HepG2 (cell line): ENCODE data around the gene BICDL1. TPM values are rescaled to one million over a fixed set of nuclear protein-coding genes. Genes with fewer than 3 reads are reported as not detected.
A peak's percentile ranks its signal among the peaks of the same experiment; 100 is the strongest.

ENCODE experiments used
- ATAC-seq: fragments of 200-7000 bp; cut with Tn5 transposase; 3 replicates; pipeline ENCODE4 v1.9.1; 2020; ENCODE audit warnings: mild to moderate bottlenecking, moderate library complexity
- BruUV-seq: library from RNA; stranded (reverse); fragments of 400-500 nt; replicated peaks from 2 replicates; lab custom pipeline; 2021; lab: Mats Ljungman, UMichigan
- CTCF ChIA-PET: fragments of 300-600 bp; formaldehyde crosslinking; extraction: SDS; loops from one replicate; lab custom pipeline; 2021; ENCODE audit warnings: low total read pairs, inconsistent platforms, low intra/inter-chr PET ratio; lab: Yijun Ruan, JAX
- POLR2A ChIA-PET: fragments of 350-600 bp; sonication (Branson Sonifier 250); formaldehyde crosslinking; loops from one replicate; lab custom pipeline; 2020; ENCODE audit warnings: antibody characterized with exemption, inconsistent platforms; lab: Yijun Ruan, JAX
- DNase-seq: peaks from one replicate; pipeline ENCODE4 v3.0.0-alpha.2; 2015; ENCODE audit warnings: low spot score
- FAIRE-seq: peaks from 3 replicates; lab custom pipeline; 2011; peaks lifted over from hg19 to GRCh38; lab: Jason Lieb, UNC
- H2AFZ ChIP-seq: one replicate; pipeline ENCODE4 v1.6.1; 2011; ENCODE audit warnings: low read length, inconsistent platforms
- H3K27ac ChIP-seq: fragments of 300-600 bp; 3 replicates; pipeline ENCODE4 v1.8.0; 2011; ENCODE audit warnings: mixed run types, mild to moderate bottlenecking, mixed read lengths, low read length, inconsistent platforms; ENCODE audit not compliant: insufficient read depth; ENCODE audit errors: extremely low read length
- H3K27me3 ChIP-seq, 2 experiments: fragments of 200-600 bp in 1 of 2; 2 replicates in 1 of 2; 3 replicates in 1 of 2; pipeline versions ENCODE4 v1.6.0 to v1.8.0; 2011; ENCODE audit warnings: low read length in 2 of 2, mild to moderate bottlenecking in 2 of 2, moderate library complexity in 2 of 2, inconsistent platforms in 1 of 2; ENCODE audit not compliant: insufficient read depth in 2 of 2, control insufficient read depth in 1 of 2
- H3K36me3 ChIP-seq, 2 experiments: fragments of 200-600 bp in 1 of 2; replicated peaks in 1 of 2; 2 replicates in 1 of 2; 3 replicates in 1 of 2; pipeline versions ENCODE4 v1.5.1 to v1.8.0; 2011; ENCODE audit warnings: low read length in 2 of 2, inconsistent platforms in 1 of 2; ENCODE audit not compliant: insufficient read depth in 2 of 2, control insufficient read depth in 1 of 2
- H3K4me1 ChIP-seq: 2 replicates; pipeline ENCODE4 v1.5.1; 2012; ENCODE audit warnings: low read length, inconsistent platforms; ENCODE audit not compliant: insufficient read depth
- H3K4me2 ChIP-seq: 2 replicates; pipeline ENCODE4 v1.6.0; 2011; ENCODE audit warnings: low read depth, low read length, inconsistent platforms
- H3K4me3 ChIP-seq, 3 experiments: fragments of 200-600 bp in 1 of 3; sonication (generic), shearing (Covaris generic) in 1 of 3; replicated peaks in 1 of 3; 2 replicates each; pipeline ENCODE4 v1.5.1; 2011 to 2016; ENCODE audit warnings: low read length in 3 of 3, inconsistent platforms in 2 of 3, low read depth in 2 of 3, mild to moderate bottlenecking in 2 of 3, control low read depth in 1 of 3, mixed read lengths in 1 of 3; ENCODE audit not compliant: insufficient read depth in 1 of 3
- H3K79me2 ChIP-seq: one replicate; pipeline ENCODE4 v1.6.1; 2011; ENCODE audit warnings: low read length, inconsistent platforms; ENCODE audit not compliant: insufficient read depth
- H3K9ac ChIP-seq: 2 replicates; pipeline ENCODE4 v1.6.0; 2011; ENCODE audit warnings: mild to moderate bottlenecking, low read depth, low read length, inconsistent platforms; ENCODE audit not compliant: insufficient read depth
- H3K9me3 ChIP-seq: 2 replicates; pipeline ENCODE4 v1.5.1; 2012; ENCODE audit warnings: mild to moderate bottlenecking, low read length
- H4K20me1 ChIP-seq: 2 replicates; pipeline ENCODE4 v1.6.0; 2011; ENCODE audit warnings: inconsistent platforms, mild to moderate bottlenecking, low read length, moderate library complexity; ENCODE audit not compliant: insufficient read depth
- ASH2L ChIP-seq: fragments of 300-600, 200-600 bp; sonication (generic); IDR thresholded peaks from 2 replicates; pipeline ENCODE4 v1.7.0; 2017; ENCODE audit warnings: low read depth, mild to moderate bottlenecking, moderate library complexity, mixed read lengths, low read length; ENCODE audit not compliant: insufficient read length
- MAFF ChIP-seq: IDR thresholded peaks from 2 replicates; pipeline ENCODE4 v1.6.1; 2011; ENCODE audit warnings: low read depth, low read length, improper control_type of control experiment
- MAFK ChIP-seq, 2 experiments: IDR thresholded peaks in 1 of 2; conservative IDR thresholded peaks in 1 of 2; 2 replicates each; pipeline ENCODE4 v1.6.1; 2011; ENCODE audit warnings: improper control_type of control experiment in 2 of 2, low read length in 2 of 2
- MED8 ChIP-seq: sonication (generic); formaldehyde crosslinking; IDR thresholded peaks from 2 replicates; pipeline ENCODE4 v1.8.1; 2023; ENCODE audit warnings: mild to moderate bottlenecking, missing genetic modification reagents; ENCODE audit not compliant: insufficient replicate concordance
- RXRA ChIP-seq: sonication (generic); formaldehyde crosslinking; IDR thresholded peaks from 2 replicates; pipeline ENCODE4 v1.5.1; 2020; ENCODE audit warnings: missing genetic modification reagents
- TCF7L2 ChIP-seq: IDR thresholded peaks from 2 replicates; pipeline ENCODE4 v1.6.1; 2011; ENCODE audit warnings: mild to moderate bottlenecking, low read depth, low read length, moderate library complexity
- ZNF674 ChIP-seq: sonication (generic); formaldehyde crosslinking; IDR thresholded peaks from 2 replicates; pipeline ENCODE4 v1.5.0; 2020; ENCODE audit warnings: low read depth, mild to moderate bottlenecking, missing genetic modification reagents
- ZSCAN31 ChIP-seq: sonication (generic); formaldehyde crosslinking; IDR thresholded peaks from 2 replicates; pipeline ENCODE4 v1.5.0; 2020; ENCODE audit warnings: low read depth, mild to moderate bottlenecking, missing genetic modification reagents
- WGBS: methylation state at CpG from one replicate; pipeline ENCODE4 v1.1.6; 2017; ENCODE audit warnings: low lambda C conversion rate; 5-methylcytosine and 5-hydroxymethylcytosine counted together
- in situ Hi-C: cut with HindIII; loops from 2 replicates; pipeline ENCODE4 v1.10.0; 2017; ENCODE audit warnings: low pct_unique_long_range_greater_than_20kb; ENCODE audit not compliant: extremely low pct_ligation_motif_present
- intact Hi-C: fragments of 100-400 bp; cut with micrococcal nuclease; formaldehyde crosslinking; loops from one replicate; pipeline ENCODE4 v1.10.0; 2022; ENCODE audit not compliant: unreplicated experiment
- polyA plus RNA-seq, 8 experiments: library from polyadenylated mRNA; depleted of rRNA in 3 of 8; stranded (reverse) in 7 of 8; unstranded in 1 of 8; fragments of >200 nt; fragmentation: Illumina TruSeq in 4 of 8; extraction: Trizol in 4 of 8; gene quantifications; 2 replicates each; pipeline versions ENCODE4 v1.2.1 to v1.2.3, GENCODE V29; 2011 to 2016; ENCODE audit warnings: low read depth in 4 of 8, missing spikeins in 1 of 8, mixed read lengths in 1 of 8; ENCODE audit not compliant: insufficient read depth in 1 of 8
- total RNA-seq, 5 experiments: library from RNA; depleted of rRNA; stranded (reverse); fragments of >200 nt; fragmentation: Illumina TruSeq; extraction: Trizol; gene quantifications; 2 replicates each; pipeline ENCODE4 v1.2.3, GENCODE V29; 2016; ENCODE audit warnings: low read depth in 1 of 5
- TF ChIP-seq, protein P1 (sequence below): IDR thresholded peaks from 2 replicates; pipeline ENCODE4 v1.6.1; 2016
- TF ChIP-seq, protein P2 (sequence below): sonication (generic); formaldehyde crosslinking; IDR thresholded peaks from 2 replicates; pipeline ENCODE4 v1.5.1; 2020; ENCODE audit warnings: mild to moderate bottlenecking, missing genetic modification reagents, moderate library complexity
- TF ChIP-seq, protein P3 (sequence below): sonication (generic); IDR thresholded peaks from 2 replicates; pipeline ENCODE4 v1.6.1; 2016; ENCODE audit warnings: low read depth, borderline replicate concordance

Gene BICDL1
- total and polyA plus RNA-seq, 2 of the 13 experiments (the other 11 are each of a cell fraction or from before 2014, with no cell fraction given) = 3.6 to 9.7 TPM

DNA sequence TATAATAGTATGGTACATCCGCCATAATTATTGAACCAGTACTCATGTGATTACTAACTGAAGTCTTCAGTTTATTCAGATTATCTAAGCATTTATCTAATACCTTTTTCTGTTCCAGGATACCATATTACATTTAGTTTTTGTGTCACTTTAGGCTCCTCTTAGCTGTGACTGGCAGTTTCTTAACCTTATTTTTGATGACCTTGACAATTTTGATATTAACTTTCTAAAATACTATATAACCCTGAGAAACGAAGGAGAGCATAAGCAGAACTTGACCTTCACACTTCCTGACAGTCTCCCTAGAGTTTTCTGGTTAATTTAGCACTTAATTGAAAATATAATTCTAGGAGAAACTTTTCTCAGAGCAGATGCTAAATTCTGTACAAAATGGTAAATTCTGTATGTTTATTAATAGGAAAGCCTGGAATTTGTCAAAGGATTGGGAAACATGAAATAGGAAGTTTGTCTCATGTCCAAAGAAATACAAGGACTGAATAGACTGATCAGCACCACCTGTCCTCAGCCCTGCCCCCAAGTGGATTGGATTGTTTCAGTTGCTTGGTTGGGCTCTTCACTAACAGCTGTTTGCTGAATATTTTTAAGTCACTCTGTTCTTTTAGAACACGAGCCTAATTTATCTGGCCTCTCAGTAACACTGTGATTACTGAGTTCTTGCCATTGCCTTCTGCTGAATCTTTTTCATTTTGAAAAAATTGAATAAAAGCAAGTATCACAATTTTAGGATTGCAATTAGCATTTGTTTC, 6.0 kb downstream of the BICDL1 start:
- CTCF ChIA-PET = no interaction called here
- POLR2A ChIA-PET = no interaction called here

DNA sequence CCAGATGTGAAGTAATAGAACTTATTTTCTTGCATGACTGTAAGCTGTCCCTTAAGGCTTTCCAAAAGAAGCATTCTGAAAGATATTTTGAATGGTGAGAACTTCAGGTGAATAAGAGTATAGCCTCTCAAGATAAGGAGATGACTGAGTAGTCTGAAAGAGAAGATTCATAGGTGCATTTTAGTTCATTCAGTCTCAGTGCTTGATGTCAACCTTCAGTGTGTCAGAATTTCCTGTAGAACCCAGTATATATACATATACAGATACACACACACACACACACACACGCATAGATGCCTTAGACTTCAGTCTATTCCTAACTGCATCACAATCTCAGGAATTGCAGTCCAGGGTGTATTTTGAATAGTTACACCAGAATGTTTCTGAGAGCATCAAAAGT, 7.4 kb downstream of the BICDL1 start:
- ATAC-seq (no peak), FAIRE-seq (no peak), DNase-seq (no peak)
- H3K9me3 ChIP-seq = no peaks in the 10 kb centered on the region
- ChIA-PET CTCF (no interaction called here), POLR2A (no interaction called here)
- no TSS peak for BruUV-seq
- no peak overlapping the region for H2AFZ ChIP-seq
- H3K79me2 ChIP-seq = no peaks in the 10 kb centered on the region
- H3K4me3 ChIP-seq = no peak overlapping the region
- H3K9ac ChIP-seq = no peak overlapping the region
- TF ChIP-seq, protein P1, sequence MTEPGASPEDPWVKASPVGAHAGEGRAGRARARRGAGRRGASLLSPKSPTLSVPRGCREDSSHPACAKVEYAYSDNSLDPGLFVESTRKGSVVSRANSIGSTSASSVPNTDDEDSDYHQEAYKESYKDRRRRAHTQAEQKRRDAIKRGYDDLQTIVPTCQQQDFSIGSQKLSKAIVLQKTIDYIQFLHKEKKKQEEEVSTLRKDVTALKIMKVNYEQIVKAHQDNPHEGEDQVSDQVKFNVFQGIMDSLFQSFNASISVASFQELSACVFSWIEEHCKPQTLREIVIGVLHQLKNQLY (CRISPR knock-in tag) = no peak
- no peak for TF ChIP-seq ASH2L
- TF ChIP-seq, protein P2, sequence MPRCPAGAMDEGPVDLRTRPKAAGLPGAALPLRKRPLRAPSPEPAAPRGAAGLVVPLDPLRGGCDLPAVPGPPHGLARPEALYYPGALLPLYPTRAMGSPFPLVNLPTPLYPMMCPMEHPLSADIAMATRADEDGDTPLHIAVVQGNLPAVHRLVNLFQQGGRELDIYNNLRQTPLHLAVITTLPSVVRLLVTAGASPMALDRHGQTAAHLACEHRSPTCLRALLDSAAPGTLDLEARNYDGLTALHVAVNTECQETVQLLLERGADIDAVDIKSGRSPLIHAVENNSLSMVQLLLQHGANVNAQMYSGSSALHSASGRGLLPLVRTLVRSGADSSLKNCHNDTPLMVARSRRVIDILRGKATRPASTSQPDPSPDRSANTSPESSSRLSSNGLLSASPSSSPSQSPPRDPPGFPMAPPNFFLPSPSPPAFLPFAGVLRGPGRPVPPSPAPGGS (CRISPR knock-in tag) = no peak
- TF ChIP-seq TCF7L2 = no peak
- no peak for TF ChIP-seq MED8
- no peak for TF ChIP-seq ZNF674 (CRISPR knock-in tag)
- TF ChIP-seq ZSCAN31 (CRISPR knock-in tag) = no peak
- no peak overlapping the region for H3K4me2 ChIP-seq
- 100% methylated on average over 1 of the region's 1 CpG for WGBS
- in situ Hi-C loops (no loop called here), intact Hi-C loops (no loop called here)
- no peaks in the 10 kb centered on the region for H3K27me3 ChIP-seq
- no peaks in the 10 kb centered on the region for H4K20me1 ChIP-seq
- H3K27ac ChIP-seq = no peak overlapping the region
- no peaks in the 10 kb centered on the region for H3K36me3 ChIP-seq
- peaks cover 41% of the 10 kb centered on the region for H3K4me1 ChIP-seq

More for the DNA sequence above, 6.0 kb downstream of the BICDL1 start:
- no peak overlapping the region for H3K27ac ChIP-seq
- no TSS peak for BruUV-seq
- DNase-seq = no peak
- no peaks in the 10 kb centered on the region for H3K9me3 ChIP-seq
- WGBS = 47% methylated on average over 3 of the region's 3 CpGs
- no peak for FAIRE-seq
- H3K27me3 ChIP-seq = peaks cover 0 to 4% of the 10 kb centered on the region in 2 experiments; a peak in 1 of 5 replicates
- H3K79me2 ChIP-seq = no peaks in the 10 kb centered on the region
- intact Hi-C loops (no loop called here), in situ Hi-C loops (loop anchor here (5.0 kb wide), 1 partner anchor 92 kb away; no protein-coding TSS in a partner anchor)
- peaks cover 44% of the 10 kb centered on the region for H3K4me1 ChIP-seq
- no peaks in the 10 kb centered on the region for H3K36me3 ChIP-seq
- no peak overlapping the region for H3K4me3 ChIP-seq
- ATAC-seq = no peak
- H4K20me1 ChIP-seq = no peaks in the 10 kb centered on the region
- H3K9ac ChIP-seq = no peak overlapping the region
- H3K4me2 ChIP-seq = no peak overlapping the region
- TF ChIP-seq MAFK (conservative IDR thresholded peaks at IDR 0.05 in 1 of 2, IDR thresholded peaks at IDR 0.05 in 1 of 2; ENCODE audit: low read length in 2 of 2) (peak; percentile 79 to 92), RXRA (CRISPR knock-in tag) (no peak), MAFF (peak; percentile 83)
- TF ChIP-seq, protein P3, sequence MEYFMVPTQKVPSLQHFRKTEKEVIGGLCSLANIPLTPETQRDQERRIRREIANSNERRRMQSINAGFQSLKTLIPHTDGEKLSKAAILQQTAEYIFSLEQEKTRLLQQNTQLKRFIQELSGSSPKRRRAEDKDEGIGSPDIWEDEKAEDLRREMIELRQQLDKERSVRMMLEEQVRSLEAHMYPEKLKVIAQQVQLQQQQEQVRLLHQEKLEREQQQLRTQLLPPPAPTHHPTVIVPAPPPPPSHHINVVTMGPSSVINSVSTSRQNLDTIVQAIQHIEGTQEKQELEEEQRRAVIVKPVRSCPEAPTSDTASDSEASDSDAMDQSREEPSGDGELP = peak; percentile 16; the same call in 1 of the 2 replicates
- no peak overlapping the region for H2AFZ ChIP-seq
